HepG2 (cell line): ENCODE data around the gene CATSPERD.
A peak's percentile ranks its signal among the peaks of the same experiment; 100 is the strongest.

Source experiments
- EZH2 ChIP-seq: conservative IDR thresholded peaks from 2 replicates; pipeline ENCODE4 v1.6.1; 2012; ENCODE audit warnings: mild to moderate bottlenecking, low read depth, low read length, moderate library complexity
- LRRFIP1 ChIP-seq: sonication (generic); formaldehyde crosslinking; conservative IDR thresholded peaks from 2 replicates; pipeline ENCODE4 v1.4.0; 2020; ENCODE audit warnings: missing genetic modification reagents
- POLR2A ChIP-seq, 2 experiments: IDR thresholded peaks; 2 replicates each; pipeline ENCODE4 v1.6.1; 2011; ENCODE audit warnings: low read depth in 2 of 2, low read length in 2 of 2, mild to moderate bottlenecking in 1 of 2, moderate library complexity in 1 of 2; ENCODE audit not compliant: insufficient read depth in 1 of 2
- RAD21 ChIP-seq: fragments of 450-650 bp; formaldehyde crosslinking; IDR thresholded peaks from 2 replicates; pipeline ENCODE4 v1.5.0; 2020; ENCODE audit warnings: mild to moderate bottlenecking
- ZNF503 ChIP-seq: sonication (generic); formaldehyde crosslinking; IDR thresholded peaks from 2 replicates; pipeline ENCODE4 v1.4.0; 2020; ENCODE audit warnings: missing genetic modification reagents
- ZNF549 ChIP-seq: sonication (generic); formaldehyde crosslinking; IDR thresholded peaks from 2 replicates; pipeline ENCODE4 v1.5.0; 2020; ENCODE audit warnings: missing genetic modification reagents
- TF ChIP-seq, protein P1 (sequence below): sonication (generic); formaldehyde crosslinking; IDR thresholded peaks from 2 replicates; pipeline ENCODE4 v1.5.0; 2020; ENCODE audit warnings: mild to moderate bottlenecking, missing genetic modification reagents, moderate library complexity
- TF ChIP-seq, protein P2 (sequence below): sonication (generic); formaldehyde crosslinking; IDR thresholded peaks from 2 replicates; pipeline ENCODE4 v1.4.0; 2020; ENCODE audit warnings: missing genetic modification reagents, mild to moderate bottlenecking, borderline replicate concordance

DNA sequence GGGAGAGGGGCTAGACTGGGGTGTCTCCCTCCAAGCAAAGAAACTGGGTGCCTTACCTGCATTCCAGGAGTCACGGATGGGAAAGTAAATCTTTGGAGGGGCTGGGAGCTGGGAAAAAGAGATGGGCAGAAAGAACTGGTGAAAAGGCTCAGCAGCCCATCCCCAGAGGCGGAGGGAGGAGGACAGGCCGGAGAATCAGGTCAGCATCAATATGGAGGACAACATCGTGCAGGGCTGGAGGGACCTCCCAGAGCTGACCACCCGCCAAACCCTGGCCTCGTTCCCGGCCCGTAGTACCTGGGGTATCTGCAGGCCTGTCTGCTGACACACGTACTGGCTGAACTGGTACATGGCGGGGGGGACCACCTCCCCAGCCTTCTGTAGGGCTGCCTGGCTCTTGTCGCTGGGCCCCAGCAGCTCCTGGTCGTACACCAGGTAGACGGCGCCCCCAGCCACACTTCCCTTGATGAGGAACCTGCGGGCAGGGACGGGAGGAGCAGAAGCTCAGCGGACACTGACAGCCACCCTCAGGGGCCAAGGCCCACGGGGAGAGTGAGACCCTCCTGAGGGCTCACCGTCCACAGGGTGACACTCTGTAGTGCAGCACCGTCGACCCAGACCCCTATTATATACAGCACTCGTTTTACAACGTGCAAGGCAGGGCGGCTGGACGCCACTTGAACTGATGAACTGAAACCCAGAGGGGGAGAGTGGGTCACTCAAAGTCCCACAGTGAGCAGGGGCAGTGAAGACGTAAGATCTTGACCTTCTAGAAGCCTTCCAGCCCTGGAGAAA is 41.0 kb upstream of the CATSPERD start:
- TF ChIP-seq ZNF503 (CRISPR knock-in tag), result no peak
- TF ChIP-seq, protein P1, sequence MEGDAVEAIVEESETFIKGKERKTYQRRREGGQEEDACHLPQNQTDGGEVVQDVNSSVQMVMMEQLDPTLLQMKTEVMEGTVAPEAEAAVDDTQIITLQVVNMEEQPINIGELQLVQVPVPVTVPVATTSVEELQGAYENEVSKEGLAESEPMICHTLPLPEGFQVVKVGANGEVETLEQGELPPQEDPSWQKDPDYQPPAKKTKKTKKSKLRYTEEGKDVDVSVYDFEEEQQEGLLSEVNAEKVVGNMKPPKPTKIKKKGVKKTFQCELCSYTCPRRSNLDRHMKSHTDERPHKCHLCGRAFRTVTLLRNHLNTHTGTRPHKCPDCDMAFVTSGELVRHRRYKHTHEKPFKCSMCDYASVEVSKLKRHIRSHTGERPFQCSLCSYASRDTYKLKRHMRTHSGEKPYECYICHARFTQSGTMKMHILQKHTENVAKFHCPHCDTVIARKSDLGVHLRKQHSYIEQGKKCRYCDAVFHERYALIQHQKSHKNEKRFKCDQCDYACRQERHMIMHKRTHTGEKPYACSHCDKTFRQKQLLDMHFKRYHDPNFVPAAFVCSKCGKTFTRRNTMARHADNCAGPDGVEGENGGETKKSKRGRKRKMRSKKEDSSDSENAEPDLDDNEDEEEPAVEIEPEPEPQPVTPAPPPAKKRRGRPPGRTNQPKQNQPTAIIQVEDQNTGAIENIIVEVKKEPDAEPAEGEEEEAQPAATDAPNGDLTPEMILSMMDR, result peak; percentile 27; the same call in 1 of the 2 replicates
- no peak for TF ChIP-seq RAD21 (CRISPR knock-in tag)
- no peak for TF ChIP-seq EZH2
- TF ChIP-seq ZNF549 (CRISPR knock-in tag), result no peak
- no peak for TF ChIP-seq LRRFIP1 (CRISPR knock-in tag)
- TF ChIP-seq, protein P2, sequence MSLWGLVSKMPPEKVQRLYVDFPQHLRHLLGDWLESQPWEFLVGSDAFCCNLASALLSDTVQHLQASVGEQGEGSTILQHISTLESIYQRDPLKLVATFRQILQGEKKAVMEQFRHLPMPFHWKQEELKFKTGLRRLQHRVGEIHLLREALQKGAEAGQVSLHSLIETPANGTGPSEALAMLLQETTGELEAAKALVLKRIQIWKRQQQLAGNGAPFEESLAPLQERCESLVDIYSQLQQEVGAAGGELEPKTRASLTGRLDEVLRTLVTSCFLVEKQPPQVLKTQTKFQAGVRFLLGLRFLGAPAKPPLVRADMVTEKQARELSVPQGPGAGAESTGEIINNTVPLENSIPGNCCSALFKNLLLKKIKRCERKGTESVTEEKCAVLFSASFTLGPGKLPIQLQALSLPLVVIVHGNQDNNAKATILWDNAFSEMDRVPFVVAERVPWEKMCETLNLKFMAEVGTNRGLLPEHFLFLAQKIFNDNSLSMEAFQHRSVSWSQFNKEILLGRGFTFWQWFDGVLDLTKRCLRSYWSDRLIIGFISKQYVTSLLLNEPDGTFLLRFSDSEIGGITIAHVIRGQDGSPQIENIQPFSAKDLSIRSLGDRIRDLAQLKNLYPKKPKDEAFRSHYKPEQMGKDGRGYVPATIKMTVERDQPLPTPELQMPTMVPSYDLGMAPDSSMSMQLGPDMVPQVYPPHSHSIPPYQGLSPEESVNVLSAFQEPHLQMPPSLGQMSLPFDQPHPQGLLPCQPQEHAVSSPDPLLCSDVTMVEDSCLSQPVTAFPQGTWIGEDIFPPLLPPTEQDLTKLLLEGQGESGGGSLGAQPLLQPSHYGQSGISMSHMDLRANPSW, result no peak
- no peak for TF ChIP-seq POLR2A (IDR thresholded peaks at IDR 0.05; ENCODE audit: insufficient read depth in 1 of 2, low read depth in 2 of 2, low read length in 2 of 2)
